HepG2 (cell line): Measurements from ENCODE around the gene DRC7. TPM values are rescaled to one million over a fixed set of nuclear protein-coding genes. Genes with fewer than 3 reads are reported as not detected.

Experiments
- ATF4 ChIP-seq, 2 experiments: fragments of 450-650 bp in 1 of 2; sonication (generic) in 1 of 2; formaldehyde crosslinking; IDR thresholded peaks; 2 replicates each; pipeline versions ENCODE4 v1.5.0 to v1.8.0; 2020 to 2022; ENCODE audit warnings: mild to moderate bottlenecking in 1 of 2, missing genetic modification reagents in 1 of 2
- CBX2 ChIP-seq, 2 experiments: fragments of 200-600 bp in 1 of 2; sonication (generic); formaldehyde crosslinking in 1 of 2; IDR thresholded peaks; 2 replicates each; pipeline versions ENCODE4 v1.7.0 to v1.8.1; 2018 to 2022; ENCODE audit warnings: low read depth in 2 of 2, low read length in 1 of 2, mild to moderate bottlenecking in 1 of 2, missing genetic modification reagents in 1 of 2
- GPN1 ChIP-seq: sonication (generic); formaldehyde crosslinking; IDR thresholded peaks from 2 replicates; pipeline ENCODE4 v1.5.1; 2020; ENCODE audit warnings: missing genetic modification reagents, borderline replicate concordance
- NFAT5 ChIP-seq: sonication (generic); formaldehyde crosslinking; IDR thresholded peaks from 2 replicates; pipeline ENCODE4 v1.4.0; 2020; ENCODE audit warnings: missing genetic modification reagents
- PBX3 ChIP-seq: sonication (generic); formaldehyde crosslinking; IDR thresholded peaks from 2 replicates; pipeline ENCODE4 v1.8.1; 2023; ENCODE audit warnings: missing genetic modification reagents, inconsistent platforms, borderline replicate concordance
- PHB2 ChIP-seq: fragments of 450-650 bp; IDR thresholded peaks from 2 replicates; pipeline ENCODE4 v1.6.1; 2018; ENCODE audit not compliant: partially characterized antibody
- RFXAP ChIP-seq: sonication (generic); formaldehyde crosslinking; IDR thresholded peaks from 2 replicates; pipeline ENCODE4 v1.4.0; 2020; ENCODE audit warnings: missing genetic modification reagents, borderline replicate concordance
- RNF219 ChIP-seq: sonication (generic); formaldehyde crosslinking; IDR thresholded peaks from 2 replicates; pipeline ENCODE4 v1.5.0; 2020; ENCODE audit warnings: mild to moderate bottlenecking, missing genetic modification reagents
- STAT5B ChIP-seq: sonication (generic); formaldehyde crosslinking; IDR thresholded peaks from 2 replicates; pipeline ENCODE4 v1.4.0; 2020; ENCODE audit warnings: missing genetic modification reagents
- ZC3H4 ChIP-seq: sonication (generic); formaldehyde crosslinking; IDR thresholded peaks from 2 replicates; pipeline ENCODE4 v1.4.0; 2020; ENCODE audit warnings: missing genetic modification reagents, borderline replicate concordance
- ZNF687 ChIP-seq: sonication (generic); formaldehyde crosslinking; IDR thresholded peaks from 2 replicates; pipeline ENCODE4 v1.5.1; 2020; ENCODE audit warnings: mild to moderate bottlenecking, missing genetic modification reagents, moderate library complexity
- ZNF776 ChIP-seq: sonication (generic); formaldehyde crosslinking; IDR thresholded peaks from 2 replicates; pipeline ENCODE4 v1.4.0; 2020; ENCODE audit warnings: mild to moderate bottlenecking, missing genetic modification reagents
- ZSCAN22 ChIP-seq: sonication (generic); formaldehyde crosslinking; IDR thresholded peaks from 2 replicates; pipeline ENCODE4 v1.4.0; 2020; ENCODE audit warnings: mild to moderate bottlenecking, missing genetic modification reagents
- polyA plus RNA-seq, 8 experiments: library from polyadenylated mRNA; depleted of rRNA in 3 of 8; stranded (reverse) in 7 of 8; unstranded in 1 of 8; fragments of >200 nt; fragmentation: Illumina TruSeq in 4 of 8; extraction: Trizol in 4 of 8; gene quantifications; 2 replicates each; pipeline versions ENCODE4 v1.2.1 to v1.2.3, GENCODE V29; 2011 to 2016; ENCODE audit warnings: low read depth in 4 of 8, missing spikeins in 1 of 8, mixed read lengths in 1 of 8; ENCODE audit not compliant: insufficient read depth in 1 of 8
- total RNA-seq, 5 experiments: library from RNA; depleted of rRNA; stranded (reverse); fragments of >200 nt; fragmentation: Illumina TruSeq; extraction: Trizol; gene quantifications; 2 replicates each; pipeline ENCODE4 v1.2.3, GENCODE V29; 2016; ENCODE audit warnings: low read depth in 1 of 5

DRC7 gene
- total and polyA plus RNA-seq, 2 of the 13 experiments (the other 11 are each of a cell fraction or from before 2014, with no cell fraction given) = 2.7 to 3.4 TPM

GRCh38 chr16:57648581-57649442, 45.8 kb upstream of the DRC7 start (continued):
- TF ChIP-seq ATF4 (CRISPR knock-in tag; IDR thresholded peaks at IDR 0.05) = peak in 1 of 2 experiments; percentile 50; a peak in 3 of 4 replicates
- TF ChIP-seq ZNF776 = no peak
- 0 out of 2 replicates have a peak, but pooled peaks have one; percentile 39 for TF ChIP-seq NFAT5
- no peak for TF ChIP-seq ZSCAN22 (CRISPR knock-in tag)
- 0 out of 2 replicates have a peak, but pooled peaks have one; percentile 52 for TF ChIP-seq ZC3H4 (CRISPR knock-in tag)
- no peak for TF ChIP-seq CBX2 (IDR thresholded peaks at IDR 0.05; ENCODE audit: low read depth, low read length)
- TF ChIP-seq CBX2 (CRISPR knock-in tag; IDR thresholded peaks at IDR 0.05; ENCODE audit: low read depth) = no peak
- TF ChIP-seq PHB2 = no peak
- TF ChIP-seq STAT5B (CRISPR knock-in tag) = no peak
- TF ChIP-seq PBX3 = no peak
- TF ChIP-seq GPN1 (CRISPR knock-in tag) = no peak
- no peak; the same call in 1 of the 2 replicates for TF ChIP-seq RFXAP (CRISPR knock-in tag)
- TF ChIP-seq ZNF687 (CRISPR knock-in tag) = peak; percentile 62
- TF ChIP-seq RNF219 (CRISPR knock-in tag) = no peak
